ENCODE measurements around the gene PI4KB.

GRCh38 chr1:151273924-151274466, 53.2 kb downstream of the PI4KB start:
- TF ChIP-seq CTCF (IDR thresholded peaks at IDR 0.05) (no peak), ZFX (IDR thresholded peaks at IDR 0.05; ENCODE audit: borderline replicate concordance) (no peak)

Measured in 22Rv1 (cell line).